ENCODE results near the gene OPN1MW. TPM values are rescaled to one million over a fixed set of nuclear protein-coding genes. Genes with fewer than 3 reads are reported as not detected.

The OPN1MW gene
- total RNA-seq, 1 donor from 2014 or later, result not detected

Other genes starting within 250 kb of the OPN1MW start
- gene NAA10, start 247.6 kb upstream of the OPN1MW start, total RNA-seq, result 56.9 and 66.8 TPM in 2 replicates
- 5.5 and 10.3 TPM in 2 replicates for gene RENBP, start 238.0 kb upstream of the OPN1MW start, total RNA-seq
- 5.5 and 7.3 TPM in 2 replicates for gene HCFC1, start 210.8 kb upstream of the OPN1MW start, total RNA-seq
- 4.0 and 5.3 TPM in 2 replicates for gene TMEM187, start 209.8 kb upstream of the OPN1MW start, total RNA-seq
- 114 and 119 TPM in 2 replicates for gene IRAK1, start 162.7 kb upstream of the OPN1MW start, total RNA-seq
- gene MECP2, start 84.9 kb upstream of the OPN1MW start, total RNA-seq, result 21.1 and 28.9 TPM in 2 replicates
- not detected in 2 replicates for gene OPN1LW, start 38.4 kb upstream of the OPN1MW start, total RNA-seq
- gene OPN1MW2, start 37.2 kb downstream of the OPN1MW start, total RNA-seq, result not detected in 2 replicates
- not detected in 2 replicates for gene OPN1MW3, start 75.0 kb downstream of the OPN1MW start, total RNA-seq
- not detected in 2 replicates for gene TEX28, start 112.5 kb downstream of the OPN1MW start, total RNA-seq
- gene TKTL1, start 113.2 kb downstream of the OPN1MW start, total RNA-seq, result not detected in 2 replicates
- gene FLNA, start 192.0 kb downstream of the OPN1MW start, total RNA-seq, result 676 and 858 TPM in 2 replicates
- 16.1 and 27.3 TPM in 2 replicates for gene EMD, start 196.7 kb downstream of the OPN1MW start, total RNA-seq
- 2,240 and 6,023 TPM in 2 replicates for gene RPL10, start 215.8 kb downstream of the OPN1MW start, total RNA-seq
- gene DNASE1L1, start 226.7 kb downstream of the OPN1MW start, total RNA-seq, result 38.7 and 70.7 TPM in 2 replicates
- gene TAFAZZIN, start 228.9 kb downstream of the OPN1MW start, total RNA-seq, result 20.6 and 22.4 TPM in 2 replicates
- gene ATP6AP1, start 246.1 kb downstream of the OPN1MW start, total RNA-seq, result 44.0 and 51.7 TPM in 2 replicates